ENCODE measurements around the gene NTHL1.

The NTHL1 gene

DNA sequence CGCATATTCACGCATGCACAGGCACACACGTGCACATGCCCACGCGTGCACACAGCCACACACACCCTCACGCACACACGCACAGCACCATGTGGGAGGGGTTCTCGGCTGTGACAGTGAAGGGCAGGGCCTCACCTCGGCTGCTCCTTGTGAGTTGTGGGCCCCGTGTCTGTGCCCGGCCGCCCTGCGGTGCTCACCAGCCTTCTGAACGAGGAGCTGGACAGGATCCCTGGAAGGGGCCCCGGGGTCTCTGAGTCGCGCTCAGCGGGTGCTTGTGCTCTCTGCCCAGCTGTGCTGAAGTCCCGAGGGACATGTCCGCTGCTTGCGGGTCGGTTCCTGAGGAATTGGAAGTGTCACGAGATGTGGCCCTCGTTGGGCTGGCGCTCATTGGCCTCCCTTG is 16.2 kb upstream of the NTHL1 start:
- DNase-seq (ENCODE audit: low read depth) = no peak

DNA sequence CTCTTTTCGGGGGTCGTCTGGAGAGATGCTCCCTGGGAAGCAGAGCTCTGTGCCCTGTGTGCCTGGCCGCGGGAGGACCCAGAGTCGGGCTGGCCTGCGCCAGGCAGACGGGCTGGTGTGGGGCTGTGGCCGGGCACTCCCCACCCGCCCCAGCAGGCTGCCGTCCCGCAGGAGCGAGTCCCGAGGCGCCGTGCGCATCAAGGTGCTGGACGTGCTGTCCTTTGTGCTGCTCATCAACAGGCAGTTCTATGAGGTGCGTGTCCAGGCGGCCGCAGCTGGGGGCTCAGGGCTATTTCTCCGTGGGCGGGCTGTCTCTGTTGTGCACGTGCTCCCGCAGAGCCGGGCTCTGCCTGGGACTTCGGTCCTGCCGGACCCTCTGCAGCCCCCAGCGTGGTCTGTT is 15.2 kb upstream of the NTHL1 start:
- no peak for DNase-seq (ENCODE audit: low read depth)

- DNase-seq (ENCODE audit: low read depth) = no peak
Measured at GRCh38 chr16:2061526-2061925, 13.9 kb upstream of the NTHL1 start.

GRCh38 chr16:2061023-2061422 is 13.4 kb upstream of the NTHL1 start:
- no peak for DNase-seq (ENCODE audit: low read depth)

GRCh38 chr16:2060346-2060745 is 12.7 kb upstream of the NTHL1 start:
- no peak for DNase-seq (ENCODE audit: low read depth)

DNA sequence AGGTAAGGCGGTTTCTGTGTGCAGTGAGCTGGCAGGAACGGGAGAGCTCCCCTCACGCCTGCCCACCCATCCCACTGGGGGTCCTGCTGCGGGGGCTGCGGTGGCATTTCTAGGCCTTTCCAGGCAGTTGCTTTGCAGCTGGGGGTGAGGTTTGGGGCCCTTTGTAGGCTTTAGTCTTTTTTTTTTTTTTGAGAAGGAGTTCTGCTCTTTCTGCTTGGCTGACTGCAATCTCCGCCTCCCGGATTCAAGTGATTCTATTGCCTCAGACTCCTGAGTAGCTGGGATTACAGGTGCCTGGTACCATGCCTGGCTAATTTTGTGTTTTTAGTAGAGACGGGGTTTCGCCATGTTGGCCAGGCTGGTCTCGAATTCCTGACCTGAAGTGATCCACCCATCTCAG is 11.2 kb upstream of the NTHL1 start:
- DNase-seq (ENCODE audit: low read depth) = no peak

DNA sequence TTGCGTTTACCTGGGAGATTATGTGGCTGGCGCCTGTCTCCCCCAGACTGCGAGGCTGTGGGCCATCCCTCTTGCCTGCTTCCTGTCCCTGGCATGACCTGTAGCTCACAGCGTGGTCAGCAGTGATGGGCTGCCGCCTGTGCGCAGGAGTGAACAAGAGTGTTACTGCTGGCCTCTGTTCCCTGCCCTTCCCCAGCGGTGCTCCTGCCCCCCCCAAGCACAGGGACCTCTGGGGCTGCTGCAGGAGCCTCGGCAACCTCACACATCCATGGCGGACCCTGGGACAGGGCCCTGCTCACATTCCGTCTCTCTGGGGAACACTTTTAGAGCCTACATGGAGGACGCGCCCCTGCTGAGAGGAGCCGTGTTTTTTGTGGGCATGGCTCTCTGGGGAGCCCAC is 10.8 kb upstream of the NTHL1 start:
- DNase-seq (ENCODE audit: low read depth) = no peak

- DNase-seq (ENCODE audit: low read depth) = no peak
Measured at GRCh38 chr16:2057438-2057837, 9.8 kb upstream of the NTHL1 start.

DNA sequence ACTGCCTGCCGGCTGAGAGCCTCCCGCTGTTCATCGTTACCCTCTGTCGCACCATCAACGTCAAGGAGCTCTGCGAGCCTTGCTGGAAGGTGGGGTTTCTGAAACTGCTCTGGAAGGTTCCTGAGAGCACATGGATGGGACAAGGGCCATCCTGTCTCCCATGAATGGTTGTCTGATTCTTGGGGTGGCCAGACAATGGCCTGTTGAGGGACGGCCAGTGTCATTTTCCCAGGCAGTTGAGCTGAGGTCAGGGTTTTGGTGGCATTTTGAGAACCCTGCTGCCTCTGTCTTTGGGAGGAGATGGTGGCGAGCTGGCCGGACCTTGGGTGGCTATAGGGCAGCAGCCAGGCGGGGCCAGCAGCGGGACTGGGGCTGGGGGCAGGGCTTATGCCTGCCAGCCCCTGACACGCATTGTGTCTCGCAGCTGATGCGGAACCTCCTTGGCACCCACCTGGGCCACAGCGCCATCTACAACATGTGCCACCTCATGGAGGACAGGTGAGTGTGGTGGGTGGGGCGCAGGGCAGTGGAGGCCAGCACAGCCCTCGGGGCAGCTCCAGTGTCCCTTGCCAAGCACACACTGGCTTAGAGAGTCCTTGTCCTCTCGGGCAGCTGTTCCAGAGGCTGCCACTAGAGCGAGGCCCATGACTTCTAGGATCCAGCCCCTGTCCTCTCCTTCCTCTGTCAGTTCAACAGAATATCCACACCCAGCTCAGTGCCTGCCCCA is 9.2 kb upstream of the NTHL1 start:
- no peak for DNase-seq (ENCODE audit: low read depth)

- DNase-seq (ENCODE audit: low read depth) = no peak
Measured at GRCh38 chr16:2056077-2056476, 8.4 kb upstream of the NTHL1 start.

- no peak for DNase-seq (ENCODE audit: low read depth)
Measured at GRCh38 chr16:2054543-2055245, 7.1 kb upstream of the NTHL1 start.

GRCh38 chr16:2053897-2054296 is 6.3 kb upstream of the NTHL1 start:
- no peak for DNase-seq (ENCODE audit: low read depth)

DNA sequence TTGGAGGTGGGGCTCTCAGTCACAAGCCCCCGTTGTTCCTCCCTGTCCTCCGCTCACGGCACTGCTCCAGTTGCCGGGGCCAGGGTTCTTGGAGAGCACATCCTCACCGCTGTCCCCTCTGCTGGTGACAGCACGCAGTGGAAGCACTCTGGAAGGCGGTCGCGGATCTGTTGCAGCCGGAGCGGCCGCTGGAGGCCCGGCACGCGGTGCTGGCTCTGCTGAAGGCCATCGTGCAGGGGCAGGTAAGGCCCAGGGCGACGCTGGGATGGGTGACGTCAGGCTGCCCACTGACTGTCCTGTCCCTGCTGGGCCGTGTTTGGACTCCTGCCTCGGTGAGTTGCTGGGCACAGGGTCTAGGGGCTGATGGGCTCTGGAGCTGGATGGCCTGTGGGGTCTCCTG is 5.6 kb upstream of the NTHL1 start:
- no peak for DNase-seq (ENCODE audit: low read depth)

DNA sequence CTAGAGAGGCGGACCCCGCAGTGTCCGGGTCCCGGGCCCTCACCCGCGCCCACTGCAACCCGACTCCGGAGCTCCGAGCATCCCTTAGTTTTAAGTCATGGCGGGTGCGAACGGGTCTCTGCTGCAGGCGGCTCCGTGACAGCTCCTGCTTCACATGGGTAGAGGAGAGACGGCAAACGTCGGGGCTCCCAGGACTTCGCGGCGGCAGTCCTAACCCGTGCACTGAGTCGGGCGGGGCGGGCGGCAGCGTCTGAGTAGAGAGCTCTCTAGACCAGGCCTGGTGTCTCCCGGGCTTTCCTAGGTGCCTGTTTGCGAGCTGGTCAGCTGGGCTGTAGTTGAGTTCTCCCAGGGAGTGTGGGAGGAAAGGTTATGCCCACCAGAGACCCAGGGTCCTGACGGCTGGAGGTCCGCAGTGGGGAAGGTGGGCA is 496 bp upstream of the NTHL1 start:
- no peak for DNase-seq (ENCODE audit: low read depth)

DNA sequence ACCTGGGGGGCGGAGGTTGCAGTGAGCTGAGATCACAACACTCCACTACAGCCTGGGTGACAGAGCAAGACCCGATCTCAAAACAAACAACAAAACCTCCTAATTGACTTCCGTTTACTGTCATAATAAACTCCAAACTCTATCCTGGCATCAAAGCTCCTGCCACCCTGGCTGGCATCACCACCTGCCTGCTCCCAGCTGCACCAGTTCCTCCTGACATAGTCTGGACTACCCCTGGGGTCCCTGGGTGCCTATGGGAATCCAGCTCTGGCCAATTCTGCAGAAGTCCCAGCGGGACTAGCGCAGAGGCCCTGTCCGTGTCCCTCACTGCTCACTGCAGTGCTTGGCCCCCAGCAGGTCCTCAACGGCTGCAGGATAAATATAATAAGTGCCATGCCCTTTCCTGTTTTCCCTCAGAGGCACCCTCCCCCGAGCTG is 723 bp downstream of the NTHL1 start:
- DNase-seq (ENCODE audit: low read depth) = no peak

DNA sequence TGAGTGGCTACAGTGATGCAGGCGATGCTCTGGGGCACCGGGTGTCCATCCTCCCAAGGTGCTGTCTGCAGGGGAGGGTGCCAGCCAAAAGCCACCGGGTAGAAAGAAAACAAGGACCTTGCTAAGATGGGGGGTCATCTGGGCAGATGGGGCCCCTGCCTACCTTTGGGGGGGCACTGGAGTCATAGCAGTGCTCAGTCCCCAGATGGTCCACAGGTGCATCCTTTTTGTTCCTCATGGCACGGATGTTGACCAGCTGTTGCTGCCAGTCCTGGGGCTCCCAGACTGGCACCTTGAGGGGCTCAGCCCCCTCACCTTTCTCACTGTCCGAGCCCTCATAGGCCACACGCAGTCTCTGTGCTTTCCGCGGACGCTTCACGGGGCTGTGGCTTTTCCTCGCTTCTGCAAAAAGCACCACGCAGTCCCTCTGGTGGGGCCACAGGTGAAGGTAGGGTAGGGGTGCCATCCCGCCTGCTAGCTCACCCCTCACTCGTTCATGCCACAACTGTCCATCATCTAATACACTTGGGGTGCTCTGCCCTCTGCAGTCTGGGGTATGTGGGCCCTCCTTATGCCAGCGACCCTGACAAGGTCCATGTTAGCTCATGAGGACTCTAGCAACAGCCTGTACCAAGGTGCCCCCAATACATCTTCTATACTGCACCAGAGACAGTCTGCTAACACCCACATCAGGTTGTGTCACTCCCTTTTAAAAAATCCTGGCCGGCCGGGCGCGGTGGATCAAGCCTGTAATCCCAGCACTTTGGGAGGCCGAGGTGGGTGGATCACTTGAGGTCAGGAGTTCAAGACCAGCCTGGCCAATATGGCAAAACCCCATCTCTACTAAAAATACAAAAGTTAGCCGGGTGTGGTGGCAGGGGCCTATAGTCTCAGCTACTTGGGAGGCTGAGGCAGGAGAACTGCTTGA is 1.4 kb downstream of the NTHL1 start:
- DNase-seq (ENCODE audit: low read depth) = no peak

DNA sequence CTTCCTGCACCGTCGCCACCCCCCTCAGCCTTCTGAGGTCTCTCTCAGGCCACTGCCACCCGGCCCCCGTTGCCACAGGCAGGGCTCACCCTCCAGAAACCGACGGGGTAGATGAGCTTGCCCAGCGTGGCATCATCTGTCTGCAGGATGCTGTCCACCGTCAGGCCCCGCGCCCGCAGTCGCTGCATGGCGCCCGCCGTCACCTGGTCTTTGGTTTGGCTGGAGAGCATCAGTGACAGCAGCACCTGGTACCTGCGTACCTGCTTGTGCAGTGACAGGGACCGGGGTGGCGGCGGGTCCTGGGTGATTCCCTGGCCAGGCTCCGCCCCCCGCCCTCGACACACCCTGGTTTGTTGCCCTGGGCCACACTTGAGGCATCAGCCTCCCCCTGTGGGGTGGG is 3.1 kb downstream of the NTHL1 start:
- DNase-seq (ENCODE audit: low read depth) = no peak

GRCh38 chr16:2043667-2044451 is 3.8 kb downstream of the NTHL1 start:
- no peak for DNase-seq (ENCODE audit: low read depth)

DNA sequence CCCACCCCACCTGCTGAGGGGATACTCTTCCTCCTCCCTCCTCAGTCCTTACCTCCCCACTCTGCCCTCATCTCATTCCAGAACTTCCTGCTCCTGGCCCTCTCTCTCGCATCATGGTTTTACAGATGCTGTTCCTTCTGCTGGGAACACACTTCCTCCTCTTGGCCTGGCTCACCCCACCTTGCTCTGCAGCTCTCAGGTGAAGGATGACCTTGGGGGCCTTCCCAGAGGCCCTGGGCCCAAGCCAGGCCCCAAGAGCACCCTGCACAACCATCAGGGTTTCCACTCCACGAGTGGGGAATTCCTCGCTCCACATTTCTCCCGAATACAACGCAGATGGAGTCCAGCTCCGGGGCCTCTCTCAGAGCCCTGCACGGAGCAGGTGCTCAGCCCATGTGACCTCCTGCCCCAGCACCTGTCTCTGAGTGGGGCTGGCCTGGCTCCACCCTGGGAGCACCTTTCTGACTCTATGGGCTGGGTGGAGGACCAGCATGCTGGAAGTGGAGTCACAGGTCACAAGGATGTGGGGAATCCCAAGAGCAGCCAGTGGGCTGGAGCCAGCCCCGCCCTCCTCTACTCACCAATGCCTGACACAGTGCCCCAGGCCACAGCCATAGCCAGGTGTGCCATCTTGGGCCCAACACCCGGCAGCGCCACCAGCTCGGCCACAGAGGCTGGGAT is 4.5 kb downstream of the NTHL1 start:
- DNase-seq (ENCODE audit: low read depth) = no peak

DNA sequence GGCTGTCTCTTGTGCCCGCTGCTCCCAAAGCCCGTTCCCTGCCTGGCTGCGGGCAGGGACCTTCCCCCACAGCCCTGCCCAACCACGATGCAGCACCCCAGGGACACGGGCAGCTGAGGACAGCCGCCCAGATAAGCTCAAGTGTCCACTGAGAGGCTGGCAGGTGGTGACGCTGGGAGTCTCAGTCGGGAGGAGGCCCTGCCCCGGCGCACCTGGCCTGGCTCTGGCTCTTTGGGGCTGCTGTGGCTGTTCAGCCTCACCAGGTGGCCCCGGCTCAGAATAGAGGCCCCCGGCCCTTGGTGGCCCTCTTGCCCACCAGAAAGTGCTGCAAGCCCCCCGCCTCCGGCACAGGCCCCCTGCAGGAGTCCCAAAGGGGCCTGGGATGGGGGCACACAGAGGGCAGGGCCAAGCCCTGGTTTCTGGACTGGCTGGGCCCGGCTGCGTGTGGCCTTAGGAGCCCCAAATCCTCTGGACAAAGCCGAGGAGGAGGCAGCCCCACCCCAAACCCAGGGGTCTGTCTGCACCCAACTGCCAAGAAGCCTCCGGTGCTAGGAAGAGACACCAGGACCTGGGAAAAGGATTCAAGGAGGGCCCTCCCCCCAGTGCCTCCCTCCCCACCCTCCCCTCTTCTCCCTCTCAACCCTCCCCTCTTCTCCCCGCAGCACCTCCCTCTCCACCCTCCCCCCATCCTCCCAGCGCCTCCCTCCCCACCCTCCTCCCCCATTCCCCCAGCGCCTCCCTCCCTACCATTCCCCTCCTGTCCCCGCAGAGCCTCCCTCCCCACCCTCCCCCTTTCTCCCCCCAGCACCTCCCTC is 5.3 kb downstream of the NTHL1 start:
- no peak for DNase-seq (ENCODE audit: low read depth)
